Stimulated activated CD4-positive, alpha-beta T cell treated with anti-CD3 and anti-CD28 coated beads, Interleukin-15, amount 100 ng/mL, for 24 hours (primary cell): ENCODE data around the gene SLX9.

Source experiments
- DNase-seq: peaks from one replicate; pipeline ENCODE4 v3.0.0-alpha.2; 2020

Gene SLX9

DNA sequence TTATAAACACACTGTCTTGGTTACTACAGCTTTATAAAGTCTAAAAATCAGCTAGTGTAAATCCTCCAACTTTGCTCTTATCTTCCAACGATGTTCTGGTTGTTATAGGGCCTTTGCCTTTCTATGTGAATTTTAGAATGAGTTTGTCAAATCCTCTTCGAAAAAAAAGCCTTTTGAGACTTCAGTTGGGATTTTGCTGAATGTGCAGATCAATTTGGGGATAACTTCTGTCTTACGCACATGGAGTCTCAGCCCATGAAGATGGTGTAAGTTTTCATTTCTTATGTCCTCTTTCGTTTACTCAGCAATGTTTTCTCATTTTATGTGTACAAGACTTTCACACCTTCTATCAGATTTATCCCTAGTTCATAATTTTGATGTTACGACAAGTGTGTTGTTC is 69.8 kb downstream of the SLX9 start:
- DNase-seq, result no peak

GRCh38 chr21:45010096-45010495 is 70.3 kb downstream of the SLX9 start:
- DNase-seq, result no peak

DNA sequence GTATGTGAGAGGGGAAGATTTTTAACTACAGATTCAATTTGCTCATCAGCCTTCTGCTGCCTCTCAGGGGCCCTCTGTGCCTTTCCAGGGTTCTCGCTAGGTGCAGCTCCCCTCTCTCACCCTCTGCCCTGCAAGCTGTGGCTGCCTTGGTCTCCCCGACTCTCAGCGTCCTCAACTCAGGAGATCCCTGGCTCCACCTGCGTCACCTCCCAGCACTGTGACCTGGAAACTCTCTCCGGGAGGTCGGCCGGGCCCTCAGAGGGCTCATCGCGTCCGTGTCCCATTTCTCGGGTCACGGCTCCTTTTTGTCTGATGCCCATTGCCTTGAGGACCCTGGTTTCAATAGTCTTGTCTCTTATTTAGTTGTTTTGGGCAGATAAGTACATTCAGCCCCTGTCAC is 71.0 kb downstream of the SLX9 start:
- no peak for DNase-seq

DNA sequence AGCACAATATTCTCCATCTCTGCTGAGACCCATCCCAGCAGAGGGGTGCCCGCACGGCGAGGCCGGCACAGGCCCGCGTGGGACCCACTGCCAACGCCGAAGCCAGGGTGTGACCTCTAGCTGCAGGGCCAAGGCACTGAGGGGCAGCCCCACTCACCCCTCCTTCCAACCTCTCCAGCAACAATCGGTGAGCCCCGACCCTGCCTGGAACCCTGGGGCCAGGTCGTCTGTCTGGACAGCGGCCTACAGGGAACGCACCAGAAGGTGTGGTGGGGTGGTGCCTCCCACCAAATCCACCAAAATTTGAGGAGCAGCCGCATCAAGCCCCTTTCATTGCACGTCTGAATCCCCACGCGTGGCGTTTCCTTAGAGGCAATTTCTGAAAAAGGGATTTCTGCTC is 71.6 kb downstream of the SLX9 start:
- DNase-seq, result no peak

GRCh38 chr21:45011911-45012661 is 72.3 kb downstream of the SLX9 start:
- DNase-seq, result no peak

DNA sequence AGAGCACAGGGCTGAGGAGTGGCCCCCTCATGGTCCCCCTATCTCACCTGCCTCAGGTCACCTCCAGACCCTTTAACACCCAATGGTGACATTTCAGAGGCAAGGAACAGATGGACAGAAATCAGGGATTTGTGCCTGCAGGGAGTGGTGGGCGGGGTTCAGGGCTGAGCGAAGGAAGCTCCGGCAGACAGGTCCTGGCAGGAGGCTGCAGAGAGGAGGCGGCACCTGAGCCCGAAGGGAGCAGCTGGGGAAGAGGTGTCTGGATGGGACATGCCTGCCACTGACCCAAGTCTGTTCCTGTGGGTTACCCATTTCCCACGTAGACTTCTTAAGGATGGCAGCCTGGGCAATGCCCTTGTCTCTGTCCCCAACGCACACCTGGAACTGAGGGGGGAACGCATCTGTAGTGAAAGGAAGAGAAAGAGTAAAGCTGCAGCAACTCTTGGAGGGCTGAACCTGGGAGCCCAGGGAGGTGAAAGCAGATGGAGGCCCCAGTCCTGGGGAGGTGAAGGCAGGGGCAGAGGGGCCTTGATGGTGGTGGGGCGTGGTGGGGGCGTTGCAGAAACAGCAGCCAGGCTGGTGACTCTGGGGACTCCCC is 72.9 kb downstream of the SLX9 start:
- no peak for DNase-seq

GRCh38 chr21:45013260-45013841 is 73.5 kb downstream of the SLX9 start:
- DNase-seq, result no peak

DNA sequence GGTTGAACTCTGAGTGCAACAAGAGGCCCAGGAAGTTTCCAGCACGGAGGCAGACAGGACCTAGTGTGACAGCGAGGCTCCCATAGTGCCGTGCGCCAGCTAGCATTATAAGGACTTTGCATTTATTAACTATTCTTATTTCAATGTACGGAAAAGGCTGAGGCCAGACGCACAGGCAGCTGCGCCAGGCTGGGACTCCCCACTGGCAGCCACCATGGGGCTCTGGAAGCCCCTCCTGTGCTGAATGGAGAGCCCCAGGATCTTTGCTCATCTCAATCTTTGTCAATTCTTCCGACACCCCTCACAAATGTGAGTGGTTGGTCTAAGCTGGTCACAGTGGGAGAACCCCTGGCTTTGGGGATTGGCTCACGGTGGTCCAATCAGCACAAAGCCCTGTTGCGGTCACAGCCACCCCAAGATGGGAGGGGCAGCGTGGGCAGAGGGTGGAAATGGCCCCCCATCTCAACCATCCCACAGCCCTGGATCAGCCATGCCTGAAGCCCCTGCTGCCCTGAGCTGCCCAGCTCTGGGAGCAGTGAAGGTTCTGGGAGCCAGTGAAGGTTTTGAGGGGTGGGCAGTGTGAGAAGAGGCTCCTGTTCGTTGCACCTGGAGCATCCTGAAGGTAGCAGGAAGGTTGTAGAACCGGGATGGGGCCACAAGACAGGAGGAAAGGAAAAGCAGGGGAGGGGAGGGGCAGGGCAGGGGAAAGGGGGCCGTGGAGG is 75.1 kb downstream of the SLX9 start:
- DNase-seq, result no peak

DNA sequence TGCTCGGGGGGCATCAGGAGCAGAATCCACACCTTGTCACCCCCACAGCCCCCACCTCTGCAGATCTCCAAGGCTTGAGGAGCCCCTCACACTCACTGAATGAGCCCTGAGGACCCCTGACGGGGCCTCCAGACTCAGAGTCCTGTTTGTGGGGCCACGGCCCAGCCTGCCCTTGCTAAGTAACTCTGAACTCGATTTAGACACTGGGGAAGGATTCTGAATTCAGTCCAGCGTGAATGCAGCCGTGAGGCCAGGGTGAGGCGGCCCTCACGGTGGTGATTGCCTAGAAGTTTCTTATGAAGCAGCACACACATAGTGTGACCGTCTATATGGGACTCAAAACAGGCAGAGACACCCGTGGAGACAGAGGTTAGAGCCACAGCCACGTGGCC is 75.6 kb downstream of the SLX9 start:
- DNase-seq, result no peak

- no peak for DNase-seq
Measured at GRCh38 chr21:45016031-45016405, 76.2 kb downstream of the SLX9 start.

- no peak for DNase-seq
Measured at GRCh38 chr21:45016406-45017038, 76.7 kb downstream of the SLX9 start.

DNA sequence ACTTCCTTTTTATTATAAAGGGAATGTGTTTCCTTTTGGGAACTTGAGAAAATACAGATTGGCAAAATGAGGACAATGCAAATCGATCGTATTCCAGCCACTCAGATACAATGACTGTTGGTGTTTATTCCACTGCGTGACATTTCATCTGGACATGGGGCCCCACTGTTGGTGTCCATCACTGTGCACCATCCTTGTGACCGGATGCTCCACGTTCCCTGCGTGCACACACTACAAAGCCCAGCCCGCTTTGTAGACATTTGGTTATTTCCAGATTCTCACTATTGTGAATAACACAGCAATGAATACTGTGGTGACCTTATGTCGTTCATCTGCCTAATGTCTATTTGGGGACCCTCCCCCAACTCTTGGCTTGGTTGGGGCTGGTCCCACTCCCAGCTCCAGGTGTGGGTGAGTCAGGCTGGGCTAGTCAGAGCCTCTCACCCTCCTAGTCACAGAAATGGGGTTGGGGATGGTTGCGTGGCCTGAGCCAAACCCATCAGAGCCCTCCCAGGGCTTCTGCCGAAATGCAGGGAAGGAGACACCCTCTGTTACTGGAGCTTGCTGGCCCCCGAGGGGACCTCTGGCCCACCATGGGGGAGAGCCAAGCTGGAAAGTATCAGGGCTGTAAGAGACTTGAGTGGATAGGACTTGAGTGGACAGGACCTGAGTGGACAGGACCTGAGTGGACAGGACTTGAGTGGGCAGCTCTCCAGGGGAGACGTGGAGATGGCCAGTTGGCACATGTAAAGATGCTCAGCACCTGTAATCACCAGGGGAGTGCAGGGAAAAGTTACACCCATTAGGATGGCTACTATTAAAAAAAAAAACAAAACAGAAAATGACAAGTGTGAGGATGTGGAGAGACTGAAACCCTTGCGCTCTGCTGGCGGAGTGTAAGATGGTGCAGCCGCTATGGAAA is 77.5 kb downstream of the SLX9 start:
- DNase-seq, result no peak

- DNase-seq, result peak; percentile 22
Measured at GRCh38 chr21:45018131-45019075, 78.6 kb downstream of the SLX9 start.

GRCh38 chr21:45019076-45019886 is 79.5 kb downstream of the SLX9 start:
- DNase-seq, result no peak

- no peak for DNase-seq
Measured at GRCh38 chr21:45019887-45020537, 80.2 kb downstream of the SLX9 start.

DNA sequence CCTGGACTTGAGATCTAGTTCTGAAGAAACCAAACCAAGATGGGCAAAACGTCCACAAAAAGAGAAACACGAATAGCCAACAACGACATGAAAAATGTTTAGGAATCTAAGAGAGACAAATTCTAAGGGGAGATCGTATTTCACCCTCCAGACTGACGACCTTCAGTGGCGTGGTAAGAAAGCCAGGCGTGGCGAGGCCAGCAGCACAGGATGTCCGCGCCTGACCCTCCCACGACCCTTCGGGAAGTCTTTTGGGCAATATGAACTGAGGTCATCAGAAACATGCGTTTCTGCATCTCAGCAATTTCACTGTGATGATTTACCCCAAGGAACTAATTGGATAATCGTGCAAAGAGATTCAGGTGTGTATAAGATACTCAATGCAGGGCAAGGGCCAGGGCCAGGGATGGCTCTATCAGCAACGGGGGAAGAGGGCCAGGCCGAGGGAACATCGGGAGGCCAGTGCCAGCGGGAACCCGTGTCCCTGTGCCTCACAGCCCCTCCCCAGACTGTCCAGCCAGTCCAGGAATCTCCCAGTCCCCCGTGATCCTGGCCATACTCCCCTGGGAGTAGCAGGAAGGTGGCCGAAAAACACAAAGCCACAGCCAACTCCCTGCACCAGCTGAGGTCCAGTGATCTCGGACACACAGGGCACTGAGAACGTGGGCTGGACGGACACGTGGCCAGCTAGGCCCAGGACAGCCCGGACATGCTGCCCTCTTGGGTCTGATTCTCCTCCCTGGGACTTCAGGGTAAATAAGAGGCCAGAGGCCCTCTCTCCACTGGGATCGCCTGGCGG is 81.0 kb downstream of the SLX9 start:
- no peak for DNase-seq

GRCh38 chr21:45021428-45022347 is 81.9 kb downstream of the SLX9 start:
- DNase-seq, result no peak

- no peak for DNase-seq
Measured at GRCh38 chr21:45022348-45022675, 82.5 kb downstream of the SLX9 start.
